Body of pancreas (tissue), 4 donors: ENCODE results near the gene GAREM1.

Experiments used
- POLR2A ChIP-seq, 3 donors: fragments of 450-650 bp; IDR thresholded peaks; one replicate each; pipeline ENCODE4 v1.6.1; 2016; ENCODE audit warnings: antibody characterized with exemption in 3 of 3, mild to moderate bottlenecking in 2 of 3
- TF ChIP-seq, protein P1 (sequence below), 7 experiments: fragments of 450-650 bp in 4 of 7; fragments of 200-600 bp in 3 of 7; sonication (generic) in 3 of 7; IDR thresholded peaks; one replicate each; pipeline ENCODE4 v1.5.1; 2016 to 2019; ENCODE audit warnings: antibody characterized with exemption in 7 of 7

DNA sequence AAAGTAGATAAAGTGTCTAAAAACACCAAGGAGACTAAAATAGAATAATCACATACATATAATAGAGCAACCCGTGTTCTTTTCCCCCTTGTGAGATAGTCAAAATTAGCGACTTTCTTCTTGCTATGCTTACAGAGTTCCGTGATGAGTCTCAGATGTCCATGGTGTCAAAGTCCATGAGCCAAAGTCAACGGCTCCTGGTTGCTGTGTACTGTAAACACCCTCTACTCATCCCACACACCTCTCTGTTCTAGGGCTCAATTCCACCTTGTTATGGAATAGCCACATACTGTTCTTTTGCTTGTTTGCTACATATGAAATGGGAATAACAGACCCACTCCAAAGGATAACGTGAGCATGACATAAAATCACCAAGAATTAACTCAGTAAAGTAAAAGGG, 52.5 kb downstream of the GAREM1 start:
- TF ChIP-seq, protein P1, sequence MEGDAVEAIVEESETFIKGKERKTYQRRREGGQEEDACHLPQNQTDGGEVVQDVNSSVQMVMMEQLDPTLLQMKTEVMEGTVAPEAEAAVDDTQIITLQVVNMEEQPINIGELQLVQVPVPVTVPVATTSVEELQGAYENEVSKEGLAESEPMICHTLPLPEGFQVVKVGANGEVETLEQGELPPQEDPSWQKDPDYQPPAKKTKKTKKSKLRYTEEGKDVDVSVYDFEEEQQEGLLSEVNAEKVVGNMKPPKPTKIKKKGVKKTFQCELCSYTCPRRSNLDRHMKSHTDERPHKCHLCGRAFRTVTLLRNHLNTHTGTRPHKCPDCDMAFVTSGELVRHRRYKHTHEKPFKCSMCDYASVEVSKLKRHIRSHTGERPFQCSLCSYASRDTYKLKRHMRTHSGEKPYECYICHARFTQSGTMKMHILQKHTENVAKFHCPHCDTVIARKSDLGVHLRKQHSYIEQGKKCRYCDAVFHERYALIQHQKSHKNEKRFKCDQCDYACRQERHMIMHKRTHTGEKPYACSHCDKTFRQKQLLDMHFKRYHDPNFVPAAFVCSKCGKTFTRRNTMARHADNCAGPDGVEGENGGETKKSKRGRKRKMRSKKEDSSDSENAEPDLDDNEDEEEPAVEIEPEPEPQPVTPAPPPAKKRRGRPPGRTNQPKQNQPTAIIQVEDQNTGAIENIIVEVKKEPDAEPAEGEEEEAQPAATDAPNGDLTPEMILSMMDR (IDR thresholded peaks at IDR 0.05), result no peak
- TF ChIP-seq POLR2A (IDR thresholded peaks at IDR 0.05), result no peak
